ENCODE results near the gene SLC16A10.

- TF ChIP-seq GATA2 (IDR thresholded peaks at IDR 0.05; ENCODE audit: low read depth, low read length) (no peak), GATA3 (IDR thresholded peaks at IDR 0.05; ENCODE audit: low read depth, low read length) (no peak)
Observed at GRCh38 chr6:111200350-111201243, 113.3 kb downstream of the SLC16A10 start.
